ENCODE measurements around the gene CNTRL. TPM values are rescaled to one million over a fixed set of nuclear protein-coding genes. Genes with fewer than 3 reads are reported as not detected.

CNTRL gene
- polyA plus RNA-seq, 1 of the 3 experiments (the other 2 are of a cell fraction), result 3.6 TPM

DNA sequence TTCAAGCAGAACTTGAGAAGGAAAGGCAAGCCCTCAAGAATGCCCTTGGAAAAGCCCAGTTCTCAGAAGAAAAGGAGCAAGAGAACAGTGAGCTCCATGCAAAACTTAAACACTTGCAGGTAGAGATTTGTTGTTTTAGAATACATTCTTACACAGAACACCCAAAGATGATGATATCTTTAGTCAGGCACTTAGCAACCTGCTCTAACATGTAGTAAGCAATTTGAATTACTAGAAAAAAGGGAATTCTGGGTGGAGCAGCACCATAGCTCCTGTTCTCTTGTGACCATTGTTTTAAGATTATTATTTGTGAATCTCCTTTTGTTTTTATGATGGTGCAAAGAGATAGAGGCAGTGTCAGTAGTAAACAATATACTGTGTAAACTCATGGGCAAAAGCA, 63.8 kb downstream of the CNTRL start (continued):
- TF ChIP-seq, protein P1, sequence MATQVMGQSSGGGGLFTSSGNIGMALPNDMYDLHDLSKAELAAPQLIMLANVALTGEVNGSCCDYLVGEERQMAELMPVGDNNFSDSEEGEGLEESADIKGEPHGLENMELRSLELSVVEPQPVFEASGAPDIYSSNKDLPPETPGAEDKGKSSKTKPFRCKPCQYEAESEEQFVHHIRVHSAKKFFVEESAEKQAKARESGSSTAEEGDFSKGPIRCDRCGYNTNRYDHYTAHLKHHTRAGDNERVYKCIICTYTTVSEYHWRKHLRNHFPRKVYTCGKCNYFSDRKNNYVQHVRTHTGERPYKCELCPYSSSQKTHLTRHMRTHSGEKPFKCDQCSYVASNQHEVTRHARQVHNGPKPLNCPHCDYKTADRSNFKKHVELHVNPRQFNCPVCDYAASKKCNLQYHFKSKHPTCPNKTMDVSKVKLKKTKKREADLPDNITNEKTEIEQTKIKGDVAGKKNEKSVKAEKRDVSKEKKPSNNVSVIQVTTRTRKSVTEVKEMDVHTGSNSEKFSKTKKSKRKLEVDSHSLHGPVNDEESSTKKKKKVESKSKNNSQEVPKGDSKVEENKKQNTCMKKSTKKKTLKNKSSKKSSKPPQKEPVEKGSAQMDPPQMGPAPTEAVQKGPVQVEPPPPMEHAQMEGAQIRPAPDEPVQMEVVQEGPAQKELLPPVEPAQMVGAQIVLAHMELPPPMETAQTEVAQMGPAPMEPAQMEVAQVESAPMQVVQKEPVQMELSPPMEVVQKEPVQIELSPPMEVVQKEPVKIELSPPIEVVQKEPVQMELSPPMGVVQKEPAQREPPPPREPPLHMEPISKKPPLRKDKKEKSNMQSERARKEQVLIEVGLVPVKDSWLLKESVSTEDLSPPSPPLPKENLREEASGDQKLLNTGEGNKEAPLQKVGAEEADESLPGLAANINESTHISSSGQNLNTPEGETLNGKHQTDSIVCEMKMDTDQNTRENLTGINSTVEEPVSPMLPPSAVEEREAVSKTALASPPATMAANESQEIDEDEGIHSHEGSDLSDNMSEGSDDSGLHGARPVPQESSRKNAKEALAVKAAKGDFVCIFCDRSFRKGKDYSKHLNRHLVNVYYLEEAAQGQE (IDR thresholded peaks at IDR 0.05; ENCODE audit: low read depth, low read length), result no peak
- TF ChIP-seq, protein P2, sequence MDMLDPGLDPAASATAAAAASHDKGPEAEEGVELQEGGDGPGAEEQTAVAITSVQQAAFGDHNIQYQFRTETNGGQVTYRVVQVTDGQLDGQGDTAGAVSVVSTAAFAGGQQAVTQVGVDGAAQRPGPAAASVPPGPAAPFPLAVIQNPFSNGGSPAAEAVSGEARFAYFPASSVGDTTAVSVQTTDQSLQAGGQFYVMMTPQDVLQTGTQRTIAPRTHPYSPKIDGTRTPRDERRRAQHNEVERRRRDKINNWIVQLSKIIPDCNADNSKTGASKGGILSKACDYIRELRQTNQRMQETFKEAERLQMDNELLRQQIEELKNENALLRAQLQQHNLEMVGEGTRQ (IDR thresholded peaks at IDR 0.05; ENCODE audit: borderline replicate concordance, low read depth, low read length), result no peak
- TF ChIP-seq, protein P3, sequence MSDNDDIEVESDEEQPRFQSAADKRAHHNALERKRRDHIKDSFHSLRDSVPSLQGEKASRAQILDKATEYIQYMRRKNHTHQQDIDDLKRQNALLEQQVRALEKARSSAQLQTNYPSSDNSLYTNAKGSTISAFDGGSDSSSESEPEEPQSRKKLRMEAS (IDR thresholded peaks at IDR 0.05; ENCODE audit: low read depth), result no peak

- H3K79me2 ChIP-seq (ENCODE audit: insufficient read depth), result no peaks in the 10 kb centered on the region
- DNase-seq, result no peak
- H3K27ac ChIP-seq (ENCODE audit: low read depth in 2 of 2, low read length in 1 of 2), result no peak overlapping the region
- no peaks in the 10 kb centered on the region for H4K20me1 ChIP-seq (ENCODE audit: insufficient read depth)
- H3K36me3 ChIP-seq (replicated peaks in 1 of 2; ENCODE audit: control insufficient read depth in 1 of 2, insufficient read depth in 2 of 2, low read length in 1 of 2), result peaks cover 50 to 60% of the 10 kb centered on the region in 2 experiments
- ChIA-PET CTCF (interaction anchor here (1.6 to 1.7 kb wide), 2 partner anchors 17 to 153 kb away, joined by 3 to 4 read pairs; no protein-coding TSS in a partner anchor), POLR2A (no interaction called here)
- no peaks in the 10 kb centered on the region for H3K9me2 ChIP-seq
- no peaks in the 10 kb centered on the region; a peak in 1 of 4 replicates for H3K4me1 ChIP-seq (ENCODE audit: control insufficient read depth in 1 of 2, insufficient read depth in 2 of 2, low read depth in 1 of 2, low read length in 1 of 2)
- no peak overlapping the region for H3K4me3 ChIP-seq (ENCODE audit: low read depth in 2 of 2, low read length in 1 of 2)
- no peaks in the 10 kb centered on the region for H3K9me3 ChIP-seq
- H3K27me3 ChIP-seq (ENCODE audit: insufficient read depth), result no peaks in the 10 kb centered on the region
- H3K4me2 ChIP-seq, result no peak overlapping the region
- no peak for TF ChIP-seq FOXM1 (IDR thresholded peaks at IDR 0.05; ENCODE audit: low read depth)
- no peak for TF ChIP-seq NFIC (IDR thresholded peaks at IDR 0.05; ENCODE audit: borderline replicate concordance)
- no peak overlapping the region for H2AFZ ChIP-seq (ENCODE audit: low read depth)
- no peaks in the 10 kb centered on the region for H3F3A ChIP-seq (replicated peaks; ENCODE audit: insufficient read depth)
- no peak overlapping the region for H3K9ac ChIP-seq
- WGBS (ENCODE audit: low lambda C conversion rate), result 94% methylated on average over 3 of the region's 3 CpGs
Observed at GRCh38 chr9:121138973-121139372, 64.2 kb downstream of the CNTRL start.

DNA sequence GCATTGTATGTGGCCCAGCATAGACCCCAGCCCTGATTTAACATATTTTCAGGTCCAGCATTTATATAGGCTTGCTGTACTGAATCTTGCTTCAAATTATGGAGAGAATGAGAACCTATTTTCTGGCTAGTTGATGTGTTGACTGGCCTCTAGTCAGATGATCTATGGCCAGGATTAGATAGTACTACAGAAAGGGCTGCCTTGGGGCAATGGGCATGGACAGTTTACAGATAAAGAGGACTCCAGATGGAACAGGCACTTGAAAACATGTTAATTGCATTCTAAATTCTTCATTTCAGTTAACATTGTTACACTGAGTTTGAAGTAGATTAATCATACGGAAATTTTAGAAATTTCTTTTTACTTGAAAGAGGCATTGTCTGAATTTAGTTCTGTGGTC, 65.4 kb downstream of the CNTRL start:
- H2AFZ ChIP-seq (ENCODE audit: low read depth), result no peak overlapping the region
- H3K36me3 ChIP-seq (replicated peaks in 1 of 2; ENCODE audit: control insufficient read depth in 1 of 2, insufficient read depth in 2 of 2, low read length in 1 of 2), result peaks cover 60 to 69% of the 10 kb centered on the region in 2 experiments
- ChIA-PET CTCF (interaction anchor here (1.7 kb wide), 1 partner anchor 18 kb away, joined by 4 read pairs; no protein-coding TSS in a partner anchor), POLR2A (no interaction called here)
- TF ChIP-seq ELF1 (IDR thresholded peaks at IDR 0.05) (no peak), RCOR1 (IDR thresholded peaks at IDR 0.05; ENCODE audit: low read length) (0 out of 2 replicates have a peak, but pooled peaks have one; percentile 34)
- no peaks in the 10 kb centered on the region for H3K9me3 ChIP-seq
- H3K4me3 ChIP-seq (ENCODE audit: low read depth in 2 of 2, low read length in 1 of 2), result no peak overlapping the region
- H3K4me1 ChIP-seq (ENCODE audit: control insufficient read depth in 1 of 2, insufficient read depth in 2 of 2, low read depth in 1 of 2, low read length in 1 of 2), result no peaks in the 10 kb centered on the region; a peak in 1 of 4 replicates
- 89% methylated on average over 1 of the region's 1 CpG for WGBS (ENCODE audit: low lambda C conversion rate)
- no peak overlapping the region for H3K9ac ChIP-seq
- H3K79me2 ChIP-seq (ENCODE audit: insufficient read depth), result no peaks in the 10 kb centered on the region
- peak; percentile 33 for DNase-seq
- no peaks in the 10 kb centered on the region for H3K27me3 ChIP-seq (ENCODE audit: insufficient read depth)
- H3K4me2 ChIP-seq, result no peak overlapping the region
- no peaks in the 10 kb centered on the region for H3F3A ChIP-seq (replicated peaks; ENCODE audit: insufficient read depth)
- no peak overlapping the region for H3K27ac ChIP-seq (ENCODE audit: low read depth in 2 of 2, low read length in 1 of 2)
- no peaks in the 10 kb centered on the region for H3K9me2 ChIP-seq
- no peaks in the 10 kb centered on the region for H4K20me1 ChIP-seq (ENCODE audit: insufficient read depth)
